HAP-1 (cell line): Measurements from ENCODE around the gene PDE7B.

Source experiments
- DNase-seq, 2 experiments: peaks; one replicate each; pipeline ENCODE4 v3.0.0-alpha.2; 2016 to 2020; ENCODE audit warnings: low spot score in 2 of 2
- H3K27me3 ChIP-seq: fragments of 250-450 bp; sonication (Bioruptor Pico); 2 replicates; pipeline ENCODE4 v1.5.1; 2020; ENCODE audit warnings: low read depth, mild to moderate bottlenecking, moderate library complexity
- H3K36me3 ChIP-seq: fragments of 250-450 bp; sonication (Bioruptor Pico); replicated peaks from 2 replicates; pipeline ENCODE4 v1.5.1; 2020; ENCODE audit warnings: mild to moderate bottlenecking
- H3K4me1 ChIP-seq: fragments of 250-450 bp; sonication (Bioruptor Pico); 2 replicates; pipeline ENCODE4 v1.5.1; 2020; ENCODE audit warnings: mild to moderate bottlenecking
- H3K4me3 ChIP-seq: fragments of 250-450 bp; sonication (Bioruptor Pico); 2 replicates; pipeline ENCODE4 v1.5.1; 2020; ENCODE audit warnings: mild to moderate bottlenecking, moderate library complexity
- H3K9me3 ChIP-seq: fragments of 250-450 bp; sonication (Bioruptor Pico); 2 replicates; pipeline ENCODE4 v1.5.1; 2020; ENCODE audit warnings: mild to moderate bottlenecking, moderate library complexity
- in situ Hi-C: fragments of 300-500 bp; cut with MboI; formaldehyde crosslinking; loops from 3 replicates; pipeline ENCODE4 v1.14.3; 2020; ENCODE audit warnings: low sequenced_read_pairs, inconsistent platforms, mixed read lengths

PDE7B gene

GRCh38 chr6:136031982-136032381 lies 180.5 kb downstream of the PDE7B start:
- no peak overlapping the region for H3K4me3 ChIP-seq
- H3K36me3 ChIP-seq = no peaks in the 10 kb centered on the region
- no peaks in the 10 kb centered on the region for H3K4me1 ChIP-seq
- in situ Hi-C loops = no loop called here
- H3K27me3 ChIP-seq = peaks cover 13% of the 10 kb centered on the region; the same call in 1 of the 2 replicates
- no peaks in the 10 kb centered on the region for H3K9me3 ChIP-seq
- no peak for DNase-seq

GRCh38 chr6:136033416-136033815 lies 181.9 kb downstream of the PDE7B start:
- Histone ChIP-seq H3K36me3 (no peaks in the 10 kb centered on the region), H3K4me3 (no peak overlapping the region), H3K9me3 (no peaks in the 10 kb centered on the region), H3K4me1 (no peaks in the 10 kb centered on the region), H3K27me3 (peaks cover 17% of the 10 kb centered on the region; the same call in 1 of the 2 replicates)
- in situ Hi-C loops = no loop called here
- no peak for DNase-seq

- H3K9me3 ChIP-seq = no peaks in the 10 kb centered on the region
- no peak overlapping the region for H3K4me3 ChIP-seq
- H3K27me3 ChIP-seq = peaks cover 20% of the 10 kb centered on the region; the same call in 1 of the 2 replicates
- no peak for DNase-seq
- no peaks in the 10 kb centered on the region for H3K4me1 ChIP-seq
- no peaks in the 10 kb centered on the region for H3K36me3 ChIP-seq
- in situ Hi-C loops = no loop called here
These were observed 182.9 kb downstream of the PDE7B start for GRCh38 chr6:136034422-136034821.

GRCh38 chr6:136035378-136036070 lies 184.0 kb downstream of the PDE7B start:
- Histone ChIP-seq H3K36me3 (no peaks in the 10 kb centered on the region), H3K9me3 (no peaks in the 10 kb centered on the region), H3K4me3 (no peak overlapping the region), H3K4me1 (no peaks in the 10 kb centered on the region), H3K27me3 (peaks cover 20% of the 10 kb centered on the region; the same call in 1 of the 2 replicates)
- in situ Hi-C loops = no loop called here
- DNase-seq = no peak

GRCh38 chr6:136036071-136036380 lies 184.5 kb downstream of the PDE7B start:
- Histone ChIP-seq H3K27me3 (peaks cover 20% of the 10 kb centered on the region; the same call in 1 of the 2 replicates), H3K4me3 (no peak overlapping the region), H3K9me3 (no peaks in the 10 kb centered on the region), H3K36me3 (no peaks in the 10 kb centered on the region), H3K4me1 (no peaks in the 10 kb centered on the region)
- no peak for DNase-seq
- in situ Hi-C loops = no loop called here

- Histone ChIP-seq H3K9me3 (no peaks in the 10 kb centered on the region), H3K4me1 (no peaks in the 10 kb centered on the region), H3K4me3 (no peak overlapping the region), H3K36me3 (no peaks in the 10 kb centered on the region), H3K27me3 (peaks cover 20% of the 10 kb centered on the region; the same call in 1 of the 2 replicates)
- in situ Hi-C loops = no loop called here
- no peak for DNase-seq
These were observed 185.1 kb downstream of the PDE7B start for GRCh38 chr6:136036601-136037000.

GRCh38 chr6:136037242-136037875 lies 185.9 kb downstream of the PDE7B start:
- H3K4me1 ChIP-seq = no peaks in the 10 kb centered on the region
- DNase-seq = no peak
- in situ Hi-C loops = no loop called here
- no peak overlapping the region for H3K4me3 ChIP-seq
- no peaks in the 10 kb centered on the region for H3K9me3 ChIP-seq
- peaks cover 23% of the 10 kb centered on the region; the same call in 1 of the 2 replicates for H3K27me3 ChIP-seq
- no peaks in the 10 kb centered on the region for H3K36me3 ChIP-seq

GRCh38 chr6:136037876-136038460 lies 186.5 kb downstream of the PDE7B start:
- peaks cover 23% of the 10 kb centered on the region; the same call in 1 of the 2 replicates for H3K27me3 ChIP-seq
- no peaks in the 10 kb centered on the region for H3K36me3 ChIP-seq
- H3K4me3 ChIP-seq = no peak overlapping the region
- in situ Hi-C loops = no loop called here
- no peaks in the 10 kb centered on the region for H3K9me3 ChIP-seq
- H3K4me1 ChIP-seq = no peaks in the 10 kb centered on the region
- no peak for DNase-seq

- H3K4me3 ChIP-seq = no peak overlapping the region
- H3K4me1 ChIP-seq = no peaks in the 10 kb centered on the region
- DNase-seq = no peak
- in situ Hi-C loops = no loop called here
- no peaks in the 10 kb centered on the region for H3K9me3 ChIP-seq
- peaks cover 23% of the 10 kb centered on the region; the same call in 1 of the 2 replicates for H3K27me3 ChIP-seq
- H3K36me3 ChIP-seq = no peaks in the 10 kb centered on the region
These were observed 187.0 kb downstream of the PDE7B start for GRCh38 chr6:136038531-136038930.

- Histone ChIP-seq H3K36me3 (no peaks in the 10 kb centered on the region), H3K27me3 (peaks cover 23% of the 10 kb centered on the region; the same call in 1 of the 2 replicates), H3K9me3 (no peaks in the 10 kb centered on the region), H3K4me3 (no peak overlapping the region), H3K4me1 (no peaks in the 10 kb centered on the region)
- DNase-seq = no peak
- in situ Hi-C loops = no loop called here
These were observed 187.7 kb downstream of the PDE7B start for GRCh38 chr6:136039185-136039584.

- no peaks in the 10 kb centered on the region for H3K4me1 ChIP-seq
- DNase-seq = no peak
- H3K27me3 ChIP-seq = no peaks in the 10 kb centered on the region
- H3K36me3 ChIP-seq = no peaks in the 10 kb centered on the region
- in situ Hi-C loops = no loop called here
- no peaks in the 10 kb centered on the region for H3K9me3 ChIP-seq
- no peak overlapping the region for H3K4me3 ChIP-seq
These were observed 199.0 kb downstream of the PDE7B start for GRCh38 chr6:136050475-136050874.

GRCh38 chr6:136051140-136051775 lies 199.8 kb downstream of the PDE7B start:
- H3K4me1 ChIP-seq = no peaks in the 10 kb centered on the region
- H3K27me3 ChIP-seq = no peaks in the 10 kb centered on the region
- DNase-seq = no peak
- H3K4me3 ChIP-seq = no peak overlapping the region
- H3K36me3 ChIP-seq = no peaks in the 10 kb centered on the region
- in situ Hi-C loops = no loop called here
- H3K9me3 ChIP-seq = no peaks in the 10 kb centered on the region

GRCh38 chr6:136052031-136052430 lies 200.5 kb downstream of the PDE7B start:
- Histone ChIP-seq H3K4me3 (no peak overlapping the region), H3K27me3 (no peaks in the 10 kb centered on the region)
- in situ Hi-C loops = no loop called here

GRCh38 chr6:136058852-136059251 lies 207.4 kb downstream of the PDE7B start:
- no peak for DNase-seq
- no peaks in the 10 kb centered on the region for H3K4me1 ChIP-seq
- H3K9me3 ChIP-seq = no peaks in the 10 kb centered on the region
- no peaks in the 10 kb centered on the region for H3K36me3 ChIP-seq
- no peak overlapping the region for H3K4me3 ChIP-seq
- no peaks in the 10 kb centered on the region for H3K27me3 ChIP-seq
- in situ Hi-C loops = no loop called here

More at GRCh38 chr6:136052031-136052430, 200.5 kb downstream of the PDE7B start:
- Histone ChIP-seq H3K4me1 (no peaks in the 10 kb centered on the region), H3K9me3 (no peaks in the 10 kb centered on the region), H3K36me3 (no peaks in the 10 kb centered on the region)
- no peak for DNase-seq
